Astrocyte (in vitro differentiated cells and primary cell): Measurements from ENCODE around the gene ITGB8. TPM values are rescaled to one million over a fixed set of nuclear protein-coding genes. Genes with fewer than 3 reads are reported as not detected.

Experiments
- DNase-seq: peaks from one replicate; pipeline ENCODE4 v3.0.0-alpha.2; 2010; ENCODE audit warnings: low read depth
- FAIRE-seq: peaks from 2 replicates; lab custom pipeline; 2011; peaks lifted over from hg19 to GRCh38; lab: Jason Lieb, UNC
- H2AFZ ChIP-seq: 2 replicates; pipeline ENCODE4 v1.6.0; 2012; ENCODE audit warnings: low read depth, low read length, inconsistent platforms
- H3K27ac ChIP-seq: 2 replicates; pipeline ENCODE4 v1.5.1; 2011; ENCODE audit warnings: low read depth, low read length, inconsistent platforms
- H3K27me3 ChIP-seq: 2 replicates; pipeline ENCODE4 v1.6.0; 2011; ENCODE audit warnings: low read length, inconsistent platforms; ENCODE audit not compliant: insufficient read depth
- H3K36me3 ChIP-seq: 2 replicates; pipeline ENCODE4 v1.5.1; 2011; ENCODE audit warnings: low read length, inconsistent platforms; ENCODE audit not compliant: insufficient read depth
- H3K4me1 ChIP-seq: 2 replicates; pipeline ENCODE4 v1.5.1; 2011; ENCODE audit warnings: low read length, inconsistent platforms; ENCODE audit not compliant: insufficient read depth
- H3K4me2 ChIP-seq: 2 replicates; pipeline ENCODE4 v1.6.0; 2012; ENCODE audit warnings: low read length, inconsistent platforms
- H3K4me3 ChIP-seq: 2 replicates; pipeline ENCODE4 v1.5.1; 2011; ENCODE audit warnings: low read depth, mild to moderate bottlenecking, low read length, inconsistent platforms; ENCODE audit not compliant: insufficient read depth
- H3K79me2 ChIP-seq: 2 replicates; pipeline ENCODE4 v1.6.0; 2012; ENCODE audit warnings: mild to moderate bottlenecking, low read length, inconsistent platforms; ENCODE audit not compliant: insufficient read depth
- H3K9ac ChIP-seq: 2 replicates; pipeline ENCODE4 v1.6.0; 2012; ENCODE audit warnings: mild to moderate bottlenecking, low read length, inconsistent platforms
- H3K9me3 ChIP-seq: 2 replicates; pipeline ENCODE4 v1.5.1; 2012; ENCODE audit warnings: low read depth, mild to moderate bottlenecking, low read length, inconsistent platforms; ENCODE audit not compliant: insufficient read depth
- H4K20me1 ChIP-seq: 2 replicates; pipeline ENCODE4 v1.6.0; 2012; ENCODE audit warnings: low read length, inconsistent platforms; ENCODE audit not compliant: insufficient read depth
- H3K27ac Mint-ChIP-seq: one replicate; pipeline ENCODE4 v1.8.0; 2021; ENCODE audit warnings: mild to moderate bottlenecking, mixed read lengths; ENCODE audit not compliant: unreplicated experiment
- H3K27me3 Mint-ChIP-seq: one replicate; pipeline ENCODE4 v1.8.0; 2021; ENCODE audit warnings: low read depth, mixed read lengths; ENCODE audit not compliant: unreplicated experiment
- H3K36me3 Mint-ChIP-seq: one replicate; pipeline ENCODE4 v1.8.0; 2021; ENCODE audit warnings: low read depth, mixed read lengths; ENCODE audit not compliant: unreplicated experiment
- H3K4me1 Mint-ChIP-seq: one replicate; pipeline ENCODE4 v1.8.0; 2021; ENCODE audit warnings: low read depth, mixed read lengths; ENCODE audit not compliant: unreplicated experiment
- H3K4me3 Mint-ChIP-seq: one replicate; pipeline ENCODE4 v1.8.0; 2021; ENCODE audit warnings: mild to moderate bottlenecking, moderate library complexity, mixed read lengths; ENCODE audit not compliant: unreplicated experiment
- H3K9me3 Mint-ChIP-seq: one replicate; pipeline ENCODE4 v1.8.0; 2021; ENCODE audit warnings: mild to moderate bottlenecking, mixed read lengths; ENCODE audit not compliant: unreplicated experiment
- EZH2 ChIP-seq: IDR thresholded peaks from 2 replicates; pipeline ENCODE4 v1.6.1; 2012; ENCODE audit warnings: mild to moderate bottlenecking, low read length, inconsistent platforms; ENCODE audit not compliant: insufficient read depth
- total RNA-seq: library from RNA; stranded (reverse); gene quantifications from 2 replicates; pipeline ENCODE4 v1.2.1, GENCODE V29; 2021
- TF ChIP-seq, protein P1 (sequence below): IDR thresholded peaks from 2 replicates; pipeline ENCODE4 v1.5.1; 2011; ENCODE audit warnings: low read depth, mild to moderate bottlenecking, inconsistent platforms, low read length, moderate library complexity; ENCODE audit not compliant: insufficient read depth

Gene ITGB8
- total RNA-seq, 1 donor from 2014 or later = 10.8 TPM

DNA sequence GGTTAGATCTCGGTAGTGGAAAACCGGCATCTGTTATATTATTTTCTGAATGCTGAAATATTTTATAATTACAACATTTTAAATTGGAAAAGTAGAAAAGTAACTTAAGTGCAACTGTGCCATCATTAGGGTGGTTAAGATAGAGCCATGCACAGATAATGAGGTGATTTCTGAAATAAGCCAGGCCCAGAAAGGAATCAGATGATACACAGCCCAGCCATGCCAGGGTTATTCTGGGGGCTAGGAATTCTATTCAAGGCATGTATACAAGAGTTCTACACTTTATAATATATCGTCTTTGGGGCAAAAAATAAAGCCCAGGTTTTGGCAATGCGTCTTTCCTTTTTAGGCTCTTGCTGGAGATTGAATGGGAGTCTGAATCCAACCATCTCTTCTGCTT lies 128.7 kb downstream of the ITGB8 start:
- FAIRE-seq (no peak), DNase-seq (no peak)
- Histone ChIP-seq H3K36me3 (no peaks in the 10 kb centered on the region), H3K4me3 (no peak overlapping the region), H3K9me3 (no peaks in the 10 kb centered on the region), H3K27me3 (no peaks in the 10 kb centered on the region), H3K79me2 (no peaks in the 10 kb centered on the region), H3K4me1 (no peaks in the 10 kb centered on the region), H3K4me2 (no peak overlapping the region), H4K20me1 (no peaks in the 10 kb centered on the region), H3K9ac (no peak overlapping the region), H2AFZ (no peak overlapping the region), H3K27ac (no peak overlapping the region)
- Mint-ChIP-seq H3K27me3 (no peaks in the 10 kb centered on the region), H3K27ac (no peak overlapping the region), H3K9me3 (no peaks in the 10 kb centered on the region), H3K4me3 (no peak overlapping the region), H3K36me3 (no peaks in the 10 kb centered on the region), H3K4me1 (no peaks in the 10 kb centered on the region)
- TF ChIP-seq EZH2 = no peak
- TF ChIP-seq, protein P1, sequence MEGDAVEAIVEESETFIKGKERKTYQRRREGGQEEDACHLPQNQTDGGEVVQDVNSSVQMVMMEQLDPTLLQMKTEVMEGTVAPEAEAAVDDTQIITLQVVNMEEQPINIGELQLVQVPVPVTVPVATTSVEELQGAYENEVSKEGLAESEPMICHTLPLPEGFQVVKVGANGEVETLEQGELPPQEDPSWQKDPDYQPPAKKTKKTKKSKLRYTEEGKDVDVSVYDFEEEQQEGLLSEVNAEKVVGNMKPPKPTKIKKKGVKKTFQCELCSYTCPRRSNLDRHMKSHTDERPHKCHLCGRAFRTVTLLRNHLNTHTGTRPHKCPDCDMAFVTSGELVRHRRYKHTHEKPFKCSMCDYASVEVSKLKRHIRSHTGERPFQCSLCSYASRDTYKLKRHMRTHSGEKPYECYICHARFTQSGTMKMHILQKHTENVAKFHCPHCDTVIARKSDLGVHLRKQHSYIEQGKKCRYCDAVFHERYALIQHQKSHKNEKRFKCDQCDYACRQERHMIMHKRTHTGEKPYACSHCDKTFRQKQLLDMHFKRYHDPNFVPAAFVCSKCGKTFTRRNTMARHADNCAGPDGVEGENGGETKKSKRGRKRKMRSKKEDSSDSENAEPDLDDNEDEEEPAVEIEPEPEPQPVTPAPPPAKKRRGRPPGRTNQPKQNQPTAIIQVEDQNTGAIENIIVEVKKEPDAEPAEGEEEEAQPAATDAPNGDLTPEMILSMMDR = no peak

DNA sequence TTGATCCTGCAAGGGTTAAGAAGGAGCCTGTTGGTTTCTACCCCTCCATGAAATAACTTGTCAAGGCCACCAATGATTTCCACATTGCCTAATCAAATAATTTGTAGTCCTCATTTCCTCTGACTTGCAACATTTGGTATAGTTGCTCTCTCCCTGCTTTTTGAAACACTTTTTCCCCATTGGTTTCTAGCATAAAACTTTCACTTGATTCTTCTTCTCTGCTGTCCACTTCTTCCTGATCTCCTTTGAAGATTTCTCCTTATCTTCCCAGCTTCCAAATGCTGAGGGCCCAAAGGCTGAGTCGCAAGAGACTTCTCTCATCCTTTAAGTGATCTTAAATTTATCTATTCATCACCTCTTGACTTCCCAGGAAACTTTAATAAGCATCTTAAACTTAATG lies 134.2 kb downstream of the ITGB8 start:
- H3K36me3 Mint-ChIP-seq = no peaks in the 10 kb centered on the region
- H3K9me3 Mint-ChIP-seq = no peaks in the 10 kb centered on the region
- DNase-seq (no peak), FAIRE-seq (no peak)
- no peaks in the 10 kb centered on the region for H3K36me3 ChIP-seq
- H3K9ac ChIP-seq = no peak overlapping the region
- H3K4me3 Mint-ChIP-seq = no peak overlapping the region
- no peak overlapping the region for H2AFZ ChIP-seq
- no peaks in the 10 kb centered on the region for H3K4me1 ChIP-seq
- no peaks in the 10 kb centered on the region for H4K20me1 ChIP-seq
- H3K4me3 ChIP-seq = no peak overlapping the region
- H3K4me2 ChIP-seq = no peak overlapping the region
- H3K9me3 ChIP-seq = no peaks in the 10 kb centered on the region
- no peaks in the 10 kb centered on the region for H3K27me3 Mint-ChIP-seq
- no peak overlapping the region for H3K27ac Mint-ChIP-seq
- no peaks in the 10 kb centered on the region for H3K27me3 ChIP-seq
- TF ChIP-seq EZH2 = no peak
- TF ChIP-seq, protein P1 = no peak
- no peak overlapping the region for H3K27ac ChIP-seq
- no peaks in the 10 kb centered on the region for H3K79me2 ChIP-seq
- H3K4me1 Mint-ChIP-seq = no peaks in the 10 kb centered on the region

Other genes with a start within 250 kb of the ITGB8 start
- gene MACC1, start 113.5 kb upstream of the ITGB8 start, total RNA-seq = 0.19 and 2.0 TPM in 2 replicates